GM12878 (cell line): Measurements from ENCODE around the gene HNF4A.

ENCODE experiments used
- MAX ChIP-seq: IDR thresholded peaks from 2 replicates; pipeline ENCODE4 v1.6.1; 2012; ENCODE audit warnings: low read depth, low read length, improper control_type of control experiment
- POLR2A ChIP-seq: IDR thresholded peaks from 2 replicates; pipeline ENCODE4 v1.6.1; 2011; ENCODE audit warnings: low read depth, mild to moderate bottlenecking, low read length
- SMC3 ChIP-seq: IDR thresholded peaks from 2 replicates; pipeline ENCODE4 v1.6.1; 2011; ENCODE audit warnings: low read length, improper control_type of control experiment, borderline replicate concordance
- SUPT20H ChIP-seq: IDR thresholded peaks from 2 replicates; pipeline ENCODE4 v1.6.1; 2011; ENCODE audit warnings: low read depth, mild to moderate bottlenecking, low read length, moderate library complexity, borderline replicate concordance; ENCODE audit not compliant: control insufficient read depth
- TBL1XR1 ChIP-seq: IDR thresholded peaks from 2 replicates; pipeline ENCODE4 v1.6.1; 2012; ENCODE audit warnings: low read depth, low read length, improper control_type of control experiment
- ZNF24 ChIP-seq: fragments of 450-650 bp; IDR thresholded peaks from 2 replicates; pipeline ENCODE4 v1.6.1; 2017; ENCODE audit warnings: antibody characterized with exemption, mild to moderate bottlenecking
- TF ChIP-seq, protein P1 (sequence below): IDR thresholded peaks from 2 replicates; pipeline ENCODE4 v1.6.1; 2012; ENCODE audit warnings: mild to moderate bottlenecking, low read depth, low read length

DNA sequence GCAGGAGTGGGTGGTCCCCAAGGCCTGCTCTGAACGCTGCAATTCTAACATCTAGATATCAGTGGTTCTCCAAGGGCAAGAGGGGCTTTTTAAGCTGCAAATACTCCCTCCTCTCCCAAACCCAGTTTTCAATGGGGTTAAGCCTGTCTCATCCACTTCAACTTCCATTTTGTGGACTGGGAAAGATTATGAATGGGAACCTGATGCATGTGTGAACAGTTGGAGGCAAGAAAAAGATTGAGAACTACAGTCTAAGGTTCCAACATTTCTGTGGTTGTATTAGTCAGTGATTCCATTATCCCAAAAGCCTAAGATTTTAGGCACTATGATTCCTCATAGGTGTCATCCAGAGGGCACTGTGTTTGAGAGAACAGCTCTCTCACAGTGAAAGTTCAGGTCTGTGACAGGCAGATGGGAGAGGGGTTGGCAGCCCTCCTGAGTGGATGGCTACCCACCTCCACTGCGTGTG is 53.7 kb downstream of the HNF4A start:
- no peak for TF ChIP-seq SUPT20H
- TF ChIP-seq ZNF24 = no peak
- TF ChIP-seq TBL1XR1 = no peak
- no peak for TF ChIP-seq POLR2A
- TF ChIP-seq SMC3 = no peak
- no peak for TF ChIP-seq MAX
- TF ChIP-seq, protein P1, sequence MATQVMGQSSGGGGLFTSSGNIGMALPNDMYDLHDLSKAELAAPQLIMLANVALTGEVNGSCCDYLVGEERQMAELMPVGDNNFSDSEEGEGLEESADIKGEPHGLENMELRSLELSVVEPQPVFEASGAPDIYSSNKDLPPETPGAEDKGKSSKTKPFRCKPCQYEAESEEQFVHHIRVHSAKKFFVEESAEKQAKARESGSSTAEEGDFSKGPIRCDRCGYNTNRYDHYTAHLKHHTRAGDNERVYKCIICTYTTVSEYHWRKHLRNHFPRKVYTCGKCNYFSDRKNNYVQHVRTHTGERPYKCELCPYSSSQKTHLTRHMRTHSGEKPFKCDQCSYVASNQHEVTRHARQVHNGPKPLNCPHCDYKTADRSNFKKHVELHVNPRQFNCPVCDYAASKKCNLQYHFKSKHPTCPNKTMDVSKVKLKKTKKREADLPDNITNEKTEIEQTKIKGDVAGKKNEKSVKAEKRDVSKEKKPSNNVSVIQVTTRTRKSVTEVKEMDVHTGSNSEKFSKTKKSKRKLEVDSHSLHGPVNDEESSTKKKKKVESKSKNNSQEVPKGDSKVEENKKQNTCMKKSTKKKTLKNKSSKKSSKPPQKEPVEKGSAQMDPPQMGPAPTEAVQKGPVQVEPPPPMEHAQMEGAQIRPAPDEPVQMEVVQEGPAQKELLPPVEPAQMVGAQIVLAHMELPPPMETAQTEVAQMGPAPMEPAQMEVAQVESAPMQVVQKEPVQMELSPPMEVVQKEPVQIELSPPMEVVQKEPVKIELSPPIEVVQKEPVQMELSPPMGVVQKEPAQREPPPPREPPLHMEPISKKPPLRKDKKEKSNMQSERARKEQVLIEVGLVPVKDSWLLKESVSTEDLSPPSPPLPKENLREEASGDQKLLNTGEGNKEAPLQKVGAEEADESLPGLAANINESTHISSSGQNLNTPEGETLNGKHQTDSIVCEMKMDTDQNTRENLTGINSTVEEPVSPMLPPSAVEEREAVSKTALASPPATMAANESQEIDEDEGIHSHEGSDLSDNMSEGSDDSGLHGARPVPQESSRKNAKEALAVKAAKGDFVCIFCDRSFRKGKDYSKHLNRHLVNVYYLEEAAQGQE = no peak
